Measurements from ENCODE around the gene TRIM29. TPM values are rescaled to one million over a fixed set of nuclear protein-coding genes. Genes with fewer than 3 reads are reported as not detected.

The TRIM29 gene
- total RNA-seq, 1 experiment from 2014 or later: not detected

- Histone ChIP-seq H3K14ac (ENCODE audit: insufficient read depth, low read length) (no peak overlapping the region; the same call in 1 of the 2 replicates), H3K9ac (ENCODE audit: extremely low read depth, insufficient read length, low read length) (no peak overlapping the region), H3K4ac (ENCODE audit: low read depth, low read length) (no peak overlapping the region), H4K91ac (ENCODE audit: insufficient read length, low read depth, low read length) (no peak overlapping the region), H2BK15ac (ENCODE audit: low read depth, low read length) (no peak overlapping the region), H3K56ac (ENCODE audit: insufficient read length, low read depth, low read length) (no peak overlapping the region), H4K8ac (replicated peaks; ENCODE audit: insufficient read length, low read depth, low read length) (no peak overlapping the region), H3K9me3 (ENCODE audit: control insufficient read depth, low read depth, low read length) (no peaks in the 10 kb centered on the region), H3K23ac (ENCODE audit: insufficient read length, low read depth, low read length) (no peak overlapping the region), H2AFZ (ENCODE audit: low read length) (no peak overlapping the region), H3K27me3 (ENCODE audit: insufficient read depth, low read length) (no peaks in the 10 kb centered on the region), H3T11ph (ENCODE audit: low read length) (no peak overlapping the region), H3K4me1 (ENCODE audit: insufficient read depth, low read length) (peaks cover under 1% of the 10 kb centered on the region; the same call in 1 of the 2 replicates), H3K79me1 (ENCODE audit: insufficient read depth, low read depth, low read length, poor library complexity, severe bottlenecking) (no peaks in the 10 kb centered on the region), H3K23me2 (ENCODE audit: insufficient read length, low read depth, low read length, poor library complexity, severe bottlenecking) (no peaks in the 10 kb centered on the region), H2BK120ac (ENCODE audit: low read depth, low read length, poor library complexity, severe bottlenecking) (no peak overlapping the region), H3K18ac (ENCODE audit: insufficient read length, low read depth, low read length) (no peak overlapping the region), H2BK5ac (ENCODE audit: insufficient read length, low read length) (no peak overlapping the region), H3K27ac (ENCODE audit: insufficient read length, low read depth, low read length) (no peak overlapping the region), H2BK12ac (ENCODE audit: insufficient read length, low read depth, low read length) (no peak overlapping the region), H4K20me1 (ENCODE audit: control insufficient read depth, insufficient read depth, insufficient read length) (no peaks in the 10 kb centered on the region), H2AK5ac (ENCODE audit: insufficient read length, low read length) (no peak overlapping the region), H3K4me2 (ENCODE audit: insufficient read depth, insufficient read length, low read length) (no peak overlapping the region), H2BK20ac (ENCODE audit: low read depth, low read length, poor library complexity, severe bottlenecking) (no peak overlapping the region), H4K5ac (ENCODE audit: insufficient read length, low read depth, low read length) (no peak overlapping the region), H3K79me2 (ENCODE audit: insufficient read depth, low read length) (no peaks in the 10 kb centered on the region)
- Mint-ChIP-seq H3K9me3 (peaks cover 0 to 4% of the 10 kb centered on the region in 2 experiments; a peak in 3 of 5 replicates), H3K4me1 (peaks cover 36 to 37% of the 10 kb centered on the region in 2 experiments), H3K36me3 (ENCODE audit: insufficient read depth in 1 of 3, low read depth in 3 of 3) (peaks cover 0 to 5% (median 0%) of the 10 kb centered on the region in 3 experiments; a peak in 2 of 7 replicates), H3K27ac (no peak overlapping the region), H3K27me3 (ENCODE audit: low read depth) (peaks cover 98% of the 10 kb centered on the region), H3K4me3 (no peak overlapping the region)
- WGBS (ENCODE audit: extremely low coverage, insufficient read length, low lambda C conversion rate): no CpG with 5 or more reads among the region's 8 CpGs
- no peak for TF ChIP-seq CTCF (conservative IDR thresholded peaks at IDR 0.05)
- DNase-seq: no peak
Observed at GRCh38 chr11:120102050-120102863, 35.7 kb downstream of the TRIM29 start.

All from H9 (cell line).